ENCODE measurements around the gene POLR1H. TPM values are rescaled to one million over a fixed set of nuclear protein-coding genes. Genes with fewer than 3 reads are reported as not detected.
A peak's percentile ranks its signal among the peaks of the same experiment; 100 is the strongest.

Gene POLR1H
- total RNA-seq, 1 donor from 2014 or later: 87.0 TPM

DNA sequence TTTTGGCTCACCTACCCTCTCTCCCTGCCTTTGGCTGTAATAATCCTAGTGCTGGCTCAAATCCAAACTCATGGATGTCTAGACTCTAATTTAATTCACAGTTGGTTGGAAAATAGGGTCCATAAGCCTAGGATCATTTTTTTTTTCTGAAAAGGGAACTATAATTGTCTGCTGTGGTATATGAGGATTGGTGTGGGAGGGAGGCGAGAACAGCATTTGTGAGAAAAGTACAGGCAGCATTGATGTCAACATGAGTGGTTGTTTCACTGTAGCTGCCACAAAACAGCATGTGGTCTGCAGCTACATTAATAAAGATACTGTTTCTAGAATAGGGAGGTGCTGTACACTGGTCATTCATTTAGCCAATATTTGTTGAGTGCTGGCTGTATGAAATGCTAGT, 18.6 kb upstream of the POLR1H start:
- Mint-ChIP-seq H3K4me1 (peaks cover 21% of the 10 kb centered on the region), H3K4me3 (no peak overlapping the region), H3K27me3 (no peaks in the 10 kb centered on the region), H3K9me3 (no peaks in the 10 kb centered on the region), H3K27ac (no peak overlapping the region), H3K36me3 (ENCODE audit: low read depth) (no peaks in the 10 kb centered on the region)
- no peak for DNase-seq
- intact Hi-C loops (cut with micrococcal nuclease): no loop called here

DNA sequence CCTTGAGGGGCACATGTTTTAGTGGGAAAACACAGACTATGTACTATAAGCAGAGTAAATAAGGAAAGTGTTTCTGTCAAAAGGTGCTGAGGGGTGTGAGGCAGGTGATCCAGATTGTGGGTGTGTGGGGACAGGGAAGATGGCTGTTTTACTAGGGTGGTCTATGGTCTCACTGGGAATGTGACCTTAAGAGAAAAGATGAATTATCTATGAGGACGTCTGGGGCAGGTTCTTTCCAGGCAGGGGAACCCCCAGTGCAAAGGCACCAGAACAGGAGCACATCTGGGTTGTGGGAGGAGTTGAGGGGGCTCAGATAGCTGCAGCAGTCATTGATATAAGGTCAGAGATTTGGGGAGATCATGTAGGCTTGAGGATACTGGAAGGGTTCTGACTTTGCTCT, 18.2 kb upstream of the POLR1H start:
- no peak for DNase-seq
- H3K9me3 Mint-ChIP-seq: no peaks in the 10 kb centered on the region
- no peaks in the 10 kb centered on the region for H3K27me3 Mint-ChIP-seq
- peak overlapping the region; percentile 1 for H3K4me3 Mint-ChIP-seq
- no peaks in the 10 kb centered on the region for H3K36me3 Mint-ChIP-seq (ENCODE audit: low read depth)
- intact Hi-C loops (cut with micrococcal nuclease): no loop called here
- H3K4me1 Mint-ChIP-seq: peaks cover 22% of the 10 kb centered on the region
- H3K27ac Mint-ChIP-seq: peak overlapping the region; percentile 51

DNA sequence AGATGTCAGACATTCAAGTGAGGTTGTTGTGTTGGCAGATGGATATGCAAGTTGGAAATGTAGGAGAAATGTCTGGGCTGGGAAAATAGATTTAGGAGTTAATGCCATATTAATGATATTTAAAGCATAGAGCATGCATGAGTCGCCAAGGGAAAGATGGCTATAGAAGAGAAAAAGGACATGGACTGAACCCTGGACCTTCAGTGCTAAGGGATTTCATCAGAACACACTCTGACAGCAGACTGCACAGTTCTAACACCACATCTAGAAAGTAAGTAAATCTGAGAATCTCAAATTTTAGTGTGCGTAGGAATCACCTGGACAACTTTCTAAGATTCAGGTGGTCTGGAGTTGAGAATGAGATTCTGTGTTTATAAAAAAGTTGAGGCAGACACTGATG, 17.3 kb upstream of the POLR1H start:
- no peak for DNase-seq
- Mint-ChIP-seq H3K27me3 (no peaks in the 10 kb centered on the region), H3K4me3 (no peak overlapping the region), H3K4me1 (peaks cover 22% of the 10 kb centered on the region), H3K27ac (no peak overlapping the region), H3K36me3 (ENCODE audit: low read depth) (no peaks in the 10 kb centered on the region), H3K9me3 (no peaks in the 10 kb centered on the region)
- intact Hi-C loops (cut with micrococcal nuclease): no loop called here

DNA sequence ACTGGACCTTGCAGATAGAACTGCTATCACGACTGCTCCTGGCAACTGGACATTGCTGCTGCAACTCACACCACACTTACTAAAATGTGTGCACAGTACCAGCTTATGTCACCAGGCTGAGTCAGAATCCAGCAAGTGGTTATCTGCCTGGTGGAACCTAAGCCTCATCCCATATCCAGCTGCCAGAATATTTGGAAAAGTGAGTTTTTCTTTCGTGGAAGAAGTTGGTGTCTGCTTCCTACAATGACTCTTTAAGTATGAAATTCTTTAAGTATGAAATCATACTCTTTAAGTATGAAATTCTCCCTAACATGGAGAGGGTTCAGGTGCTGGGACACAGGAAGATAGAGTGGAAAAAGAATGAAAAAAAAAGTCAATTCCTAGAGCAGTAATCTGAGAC, 16.4 kb upstream of the POLR1H start:
- Mint-ChIP-seq H3K36me3 (ENCODE audit: low read depth) (no peaks in the 10 kb centered on the region), H3K4me1 (peaks cover 22% of the 10 kb centered on the region), H3K27me3 (no peaks in the 10 kb centered on the region), H3K27ac (no peak overlapping the region), H3K9me3 (no peaks in the 10 kb centered on the region), H3K4me3 (no peak overlapping the region)
- intact Hi-C loops (cut with micrococcal nuclease): no loop called here
- no peak for DNase-seq

DNA sequence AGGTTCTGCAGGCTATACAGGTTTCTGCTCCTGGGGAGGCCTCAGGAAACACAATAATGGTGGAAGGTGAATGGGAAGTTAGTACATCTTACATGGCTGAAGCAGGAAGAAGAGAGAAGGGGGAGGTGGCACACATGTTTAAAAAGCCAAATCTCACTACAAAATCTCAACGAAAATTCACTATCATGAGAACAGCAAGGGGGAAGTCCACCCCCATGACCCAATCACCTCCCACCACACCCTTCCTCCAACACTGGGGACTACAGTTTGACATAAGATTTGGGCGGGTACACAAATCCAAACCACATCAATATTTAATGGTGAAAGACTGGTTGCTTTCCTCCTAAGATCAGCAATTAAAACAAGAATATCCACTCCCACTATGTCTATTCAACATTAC, 13.8 kb upstream of the POLR1H start:
- intact Hi-C loops (cut with micrococcal nuclease): no loop called here
- H3K4me1 Mint-ChIP-seq: peaks cover 20% of the 10 kb centered on the region
- no peak overlapping the region for H3K27ac Mint-ChIP-seq
- no peaks in the 10 kb centered on the region for H3K9me3 Mint-ChIP-seq
- H3K27me3 Mint-ChIP-seq: no peaks in the 10 kb centered on the region
- H3K36me3 Mint-ChIP-seq (ENCODE audit: low read depth): no peaks in the 10 kb centered on the region
- H3K4me3 Mint-ChIP-seq: no peak overlapping the region
- no peak for DNase-seq

DNA sequence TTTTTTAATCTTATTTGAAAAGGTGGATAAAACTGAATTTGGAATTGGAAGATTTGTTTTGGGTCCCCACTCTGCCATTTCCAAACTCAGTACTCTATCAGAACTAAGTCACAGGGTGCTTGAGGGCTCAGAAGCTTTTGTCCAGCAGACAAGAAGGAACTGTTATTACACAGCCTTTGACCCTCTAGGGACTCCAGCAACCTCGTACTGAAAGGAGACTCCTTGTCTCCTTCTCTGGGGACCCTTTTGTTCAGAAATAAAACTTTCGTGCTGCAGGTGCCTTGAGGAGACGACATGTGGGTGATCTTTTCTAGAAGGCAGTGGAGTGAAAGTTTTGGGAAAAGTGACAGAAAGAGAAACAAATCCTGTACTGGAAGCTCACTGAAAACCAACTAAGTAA, 7.4 kb upstream of the POLR1H start:
- Mint-ChIP-seq H3K27ac (no peak overlapping the region), H3K36me3 (ENCODE audit: low read depth) (peaks cover 8% of the 10 kb centered on the region), H3K9me3 (no peaks in the 10 kb centered on the region), H3K4me1 (no peaks in the 10 kb centered on the region), H3K27me3 (no peaks in the 10 kb centered on the region), H3K4me3 (no peak overlapping the region)
- no peak for DNase-seq
- intact Hi-C loops (cut with micrococcal nuclease): no loop called here

DNA sequence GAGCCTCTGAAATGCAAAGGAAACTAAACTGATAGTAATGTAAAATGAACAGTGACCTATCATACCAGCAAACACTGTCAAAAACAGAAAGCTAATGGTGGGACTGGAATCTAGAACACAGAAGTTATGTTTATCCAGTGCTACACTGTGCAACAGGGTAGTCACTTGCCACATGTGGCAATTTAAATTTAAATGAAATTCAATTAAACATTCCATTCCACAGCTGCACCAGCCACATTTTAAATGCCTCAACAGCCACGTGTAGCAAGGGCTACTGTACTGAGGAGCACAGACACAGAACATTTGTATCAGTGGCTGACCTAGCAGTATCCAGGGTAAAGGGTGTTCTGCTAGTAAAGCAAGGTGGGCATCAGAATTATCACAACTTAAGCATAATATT, 5.6 kb upstream of the POLR1H start:
- intact Hi-C loops (cut with micrococcal nuclease): no loop called here
- peaks cover 5% of the 10 kb centered on the region for H3K4me1 Mint-ChIP-seq
- H3K27ac Mint-ChIP-seq: no peak overlapping the region
- no peak overlapping the region for H3K4me3 Mint-ChIP-seq
- H3K9me3 Mint-ChIP-seq: no peaks in the 10 kb centered on the region
- peaks cover 8% of the 10 kb centered on the region for H3K36me3 Mint-ChIP-seq (ENCODE audit: low read depth)
- H3K27me3 Mint-ChIP-seq: no peaks in the 10 kb centered on the region
- DNase-seq: no peak

DNA sequence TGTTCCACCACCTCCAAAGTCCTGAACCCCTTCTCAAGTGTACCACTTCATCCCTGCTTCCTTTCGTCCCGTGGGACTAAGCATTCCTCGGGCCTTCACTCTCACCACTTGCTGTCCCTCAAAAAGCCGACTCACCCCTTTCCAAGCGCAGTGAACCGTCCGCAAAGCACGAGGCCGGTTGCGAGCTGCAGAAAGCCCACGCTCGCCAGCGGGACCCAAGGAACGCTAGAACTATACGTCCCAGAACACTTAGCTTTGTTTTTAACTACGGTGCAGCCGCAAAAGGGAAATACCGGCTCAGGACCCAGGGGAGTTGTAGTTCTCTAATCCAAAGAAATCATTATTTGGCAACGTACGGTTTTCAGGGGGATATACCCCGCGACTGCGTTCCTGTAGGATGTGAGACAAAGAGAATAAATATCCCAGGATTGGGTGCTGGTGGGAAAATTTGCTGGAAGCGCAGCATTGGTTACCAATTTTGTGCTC, 416 bp upstream of the POLR1H start:
- peak overlapping the region; percentile 99 for H3K27ac Mint-ChIP-seq
- peak overlapping the region; percentile 97 for H3K4me3 Mint-ChIP-seq
- intact Hi-C loops (cut with micrococcal nuclease): loop anchor here (2.0 to 10.0 kb wide), 5 partner anchors 93 to 554 kb away; partner anchors contain the start of genes GNL1, HLA-A, HLA-F and MRPS18B
- peaks cover 20% of the 10 kb centered on the region for H3K4me1 Mint-ChIP-seq
- H3K36me3 Mint-ChIP-seq (ENCODE audit: low read depth): peaks cover 40% of the 10 kb centered on the region
- peak; percentile 79 for DNase-seq
- H3K27me3 Mint-ChIP-seq: no peaks in the 10 kb centered on the region
- no peaks in the 10 kb centered on the region for H3K9me3 Mint-ChIP-seq

DNA sequence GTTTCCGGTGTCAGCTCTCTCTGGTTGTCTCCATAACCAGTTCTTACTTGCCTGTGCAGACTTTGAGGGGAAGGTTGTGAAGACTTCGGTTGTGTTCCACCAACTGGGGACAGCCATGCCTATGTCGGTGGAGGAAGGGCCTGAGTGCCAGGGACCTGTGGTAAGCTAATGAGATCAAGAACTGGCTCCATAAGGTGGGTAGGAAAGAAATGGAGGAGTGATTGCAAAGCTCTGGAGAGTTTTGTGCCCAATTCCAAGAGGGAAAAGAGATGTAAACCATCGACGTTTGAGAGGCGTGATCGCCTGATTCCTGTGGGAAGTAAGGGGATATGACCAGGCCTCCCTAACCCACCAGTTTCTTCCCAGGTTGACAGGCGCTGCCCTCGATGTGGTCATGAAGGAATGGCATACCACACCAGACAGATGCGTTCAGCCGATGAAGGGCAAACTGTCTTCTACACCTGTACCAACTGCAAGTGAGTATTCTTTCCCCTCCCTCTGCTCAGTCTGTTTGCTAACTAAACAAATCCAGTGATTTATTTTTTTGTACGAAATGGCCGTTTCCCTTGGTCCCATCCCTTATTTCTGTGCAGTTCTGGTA, 893 bp downstream of the POLR1H start:
- H3K4me1 Mint-ChIP-seq: peaks cover 32% of the 10 kb centered on the region
- H3K9me3 Mint-ChIP-seq: no peaks in the 10 kb centered on the region
- peak overlapping the region; percentile 99 for H3K27ac Mint-ChIP-seq
- no peak for DNase-seq
- H3K27me3 Mint-ChIP-seq: peaks cover 1% of the 10 kb centered on the region
- peak overlapping the region; percentile 97 for H3K4me3 Mint-ChIP-seq
- H3K36me3 Mint-ChIP-seq (ENCODE audit: low read depth): peaks cover 42% of the 10 kb centered on the region
- intact Hi-C loops (cut with micrococcal nuclease): loop anchor here (2.0 to 10.0 kb wide), 5 partner anchors 95 to 553 kb away; partner anchors contain the start of genes GNL1, HLA-A, HLA-F and MRPS18B

DNA sequence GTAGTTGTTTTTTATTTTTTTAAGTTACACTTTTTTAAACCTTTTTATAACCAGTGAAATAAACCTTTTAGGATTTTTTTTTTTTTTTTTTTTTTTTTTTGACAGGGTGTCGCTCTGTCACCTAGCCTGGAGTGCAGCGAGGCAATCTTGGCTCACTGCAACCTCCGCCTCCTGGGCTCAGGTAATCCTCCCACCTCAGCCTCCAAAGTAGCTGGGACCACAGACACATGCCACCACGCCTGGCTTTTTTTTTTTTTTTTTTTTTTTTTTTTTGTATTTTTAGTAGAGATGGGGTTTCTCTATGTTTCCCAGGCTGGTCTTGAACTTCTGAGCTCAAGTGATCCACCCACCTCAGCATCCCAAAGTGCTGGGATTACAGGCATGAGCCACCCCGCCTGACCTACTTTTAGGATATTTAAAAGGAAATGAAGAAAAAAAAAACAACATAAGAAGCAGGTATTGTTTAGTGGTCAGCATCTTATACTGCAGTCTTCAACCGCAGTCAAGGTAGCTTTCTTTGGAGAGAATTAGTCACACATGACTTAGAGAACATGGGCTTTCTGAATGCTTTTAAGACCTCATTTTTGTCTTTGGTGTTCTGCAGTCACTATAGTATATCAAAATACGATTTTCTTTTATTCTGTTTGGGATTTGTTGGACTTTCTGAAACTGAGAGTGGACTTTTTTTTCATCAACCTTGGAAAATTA, 1.6 kb downstream of the POLR1H start:
- H3K27me3 Mint-ChIP-seq: peaks cover 3% of the 10 kb centered on the region
- intact Hi-C loops (cut with micrococcal nuclease): loop anchor here (5.0 to 10.0 kb wide), 4 partner anchors 95 to 552 kb away; partner anchors contain the start of genes GNL1, HLA-F, MRPS18B and PPP1R10
- H3K4me3 Mint-ChIP-seq: peak overlapping the region; percentile 97
- peak overlapping the region; percentile 39 for H3K27ac Mint-ChIP-seq
- peak; percentile 60 for DNase-seq
- H3K9me3 Mint-ChIP-seq: no peaks in the 10 kb centered on the region
- H3K36me3 Mint-ChIP-seq (ENCODE audit: low read depth): peaks cover 40% of the 10 kb centered on the region
- H3K4me1 Mint-ChIP-seq: peaks cover 36% of the 10 kb centered on the region

DNA sequence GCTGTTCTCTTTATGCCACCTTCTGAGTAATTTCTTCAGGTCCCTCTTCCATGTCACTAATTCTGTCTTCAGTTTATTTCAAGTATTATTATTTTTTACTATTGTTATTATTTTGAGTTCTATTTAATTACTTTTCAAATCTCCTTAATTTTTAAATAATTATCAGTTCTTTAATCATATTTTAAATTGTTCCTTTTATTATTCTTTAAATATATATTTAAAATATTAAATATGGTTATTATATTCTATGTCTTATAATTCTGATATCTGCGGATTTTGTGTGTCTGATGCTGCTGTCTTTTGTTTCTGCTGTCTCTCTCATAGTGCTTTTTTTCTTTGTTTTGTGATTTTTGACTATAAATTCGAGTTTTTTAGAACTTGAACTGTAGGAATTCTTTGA, 2.2 kb downstream of the POLR1H start:
- Mint-ChIP-seq H3K27me3 (peaks cover 3% of the 10 kb centered on the region), H3K4me1 (peaks cover 43% of the 10 kb centered on the region), H3K4me3 (peak overlapping the region; percentile 42), H3K36me3 (ENCODE audit: low read depth) (peaks cover 46% of the 10 kb centered on the region), H3K9me3 (no peaks in the 10 kb centered on the region), H3K27ac (no peak overlapping the region)
- intact Hi-C loops (cut with micrococcal nuclease): loop anchor here (5.0 to 10.0 kb wide), 4 partner anchors 96 to 551 kb away; partner anchors contain the start of genes GNL1, HLA-F, MRPS18B and PPP1R10
- no peak for DNase-seq

DNA sequence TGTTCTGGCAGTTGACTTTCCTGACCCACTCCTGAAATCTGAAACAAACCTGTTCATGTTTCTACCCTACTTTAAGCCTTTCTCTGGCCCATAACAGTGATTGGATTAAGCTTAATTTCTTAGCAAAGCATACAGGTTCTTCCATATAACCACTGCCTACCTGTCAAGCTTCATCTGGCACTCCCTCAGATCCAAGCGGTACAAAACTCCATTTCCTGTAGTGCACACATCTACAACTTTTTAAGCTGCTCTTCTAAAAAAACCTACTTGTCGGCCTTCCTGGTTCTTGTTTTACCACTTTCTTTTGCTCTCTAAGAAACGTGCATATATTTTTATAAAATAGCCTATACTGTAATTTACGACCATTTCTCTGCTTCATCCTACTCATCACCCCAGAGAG, 5.0 kb downstream of the POLR1H start:
- H3K27me3 Mint-ChIP-seq: peaks cover 11% of the 10 kb centered on the region
- intact Hi-C loops (cut with micrococcal nuclease): loop anchor here (2.0 to 10.0 kb wide), 6 partner anchors 37 to 549 kb away; partner anchors contain the start of genes GNL1, HLA-F, MRPS18B and PPP1R10
- peak overlapping the region; percentile 99 for H3K27ac Mint-ChIP-seq
- peaks cover 46% of the 10 kb centered on the region for H3K4me1 Mint-ChIP-seq
- H3K9me3 Mint-ChIP-seq: no peaks in the 10 kb centered on the region
- peak overlapping the region; percentile 93 for H3K4me3 Mint-ChIP-seq
- peaks cover 68% of the 10 kb centered on the region for H3K36me3 Mint-ChIP-seq (ENCODE audit: low read depth)
- peak; percentile 64 for DNase-seq

DNA sequence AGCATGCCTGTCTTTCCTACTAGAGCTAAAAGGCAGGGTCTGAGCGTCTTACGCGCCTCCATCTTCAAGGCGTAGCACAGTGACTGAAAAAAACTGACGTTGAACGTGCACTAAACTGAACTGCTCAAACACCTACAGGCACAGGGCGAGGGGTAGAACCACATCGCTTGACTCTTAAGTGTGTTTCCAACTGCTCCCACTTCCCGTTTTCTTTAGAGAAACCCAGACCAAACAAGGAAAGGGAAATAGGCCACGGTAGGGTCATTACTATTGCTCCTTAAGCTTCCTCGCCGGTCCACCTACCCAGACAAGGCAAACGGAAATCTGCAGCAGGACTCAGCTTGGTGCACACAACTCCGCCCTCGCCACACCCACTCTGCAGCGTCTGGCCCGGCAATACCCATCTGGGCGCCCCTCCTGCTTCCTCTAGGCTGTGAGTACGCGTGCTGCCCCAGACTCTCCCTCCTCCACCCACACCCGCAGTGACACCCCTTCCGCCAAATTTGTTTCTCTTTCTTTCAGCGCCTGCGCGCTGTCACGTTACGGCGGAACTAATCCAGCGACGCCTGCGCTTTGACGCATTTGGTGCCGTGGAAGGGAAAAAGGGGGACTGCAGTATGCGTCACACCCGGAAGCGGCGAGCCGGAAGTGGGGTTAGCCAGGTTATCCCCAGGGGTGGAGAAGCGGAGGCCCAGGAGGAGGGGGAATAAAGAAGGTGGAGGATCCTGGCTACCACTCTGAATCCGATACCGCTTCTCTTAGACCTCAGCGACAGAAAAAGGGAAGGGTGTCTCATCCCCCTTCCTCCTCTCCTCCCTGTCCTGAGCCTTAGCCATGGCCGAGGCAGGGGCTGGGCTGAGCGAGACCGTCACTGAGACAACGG, 5.8 kb downstream of the POLR1H start, which contains the start of gene PPP1R11:
Gene PPP1R11, plus strand, starts transcription at position 622 of the 883 bp plus-strand sequence. Its CDS starts 213 bp downstream, at position 835.
- peak within 1 kb of the TSS; percentile 93 for H3K4me3 Mint-ChIP-seq
- peaks cover 16% of the 10 kb centered on the region for H3K27me3 Mint-ChIP-seq
- DNase-seq: peak; percentile 99
- H3K4me1 Mint-ChIP-seq: peaks cover 45% of the 10 kb centered on the region
- H3K36me3 Mint-ChIP-seq (ENCODE audit: low read depth): peaks cover 65% of the 10 kb centered on the region
- peak within 1 kb of the TSS; percentile 99 for H3K27ac Mint-ChIP-seq
- no peaks in the 10 kb centered on the region for H3K9me3 Mint-ChIP-seq
- intact Hi-C loops (cut with micrococcal nuclease): loop anchor here (1.0 to 10.0 kb wide), 7 partner anchors 36 to 548 kb away; partner anchors contain the start of genes GNL1, HLA-F, MRPS18B and PPP1R10

All from activated CD4-positive, alpha-beta T cell treated with anti-CD3 and anti-CD28 coated beads, Interleukin-2, amount 10 ng/mL, durations not matched to agents 24 days and 14 days (primary cell).